Fibroblast of lung (primary cell): ENCODE measurements around the gene RPS28.

Experiments used
- EZH2 ChIP-seq: IDR thresholded peaks from 2 replicates; pipeline ENCODE4 v1.5.1; 2012; ENCODE audit warnings: low read length, control low read depth, mild to moderate bottlenecking; ENCODE audit errors: missing control alignments
- TF ChIP-seq, protein P1 (sequence below), 2 donors: IDR thresholded peaks in 1 of 2; conservative IDR thresholded peaks in 1 of 2; 1 replicate in 1 of 2; 2 replicates in 1 of 2; pipeline ENCODE4 v1.5.1; 2011 to 2012; ENCODE audit warnings: low read length in 2 of 2, control low read depth in 1 of 2, inconsistent platforms in 1 of 2, low read depth in 1 of 2, mild to moderate bottlenecking in 1 of 2

DNA sequence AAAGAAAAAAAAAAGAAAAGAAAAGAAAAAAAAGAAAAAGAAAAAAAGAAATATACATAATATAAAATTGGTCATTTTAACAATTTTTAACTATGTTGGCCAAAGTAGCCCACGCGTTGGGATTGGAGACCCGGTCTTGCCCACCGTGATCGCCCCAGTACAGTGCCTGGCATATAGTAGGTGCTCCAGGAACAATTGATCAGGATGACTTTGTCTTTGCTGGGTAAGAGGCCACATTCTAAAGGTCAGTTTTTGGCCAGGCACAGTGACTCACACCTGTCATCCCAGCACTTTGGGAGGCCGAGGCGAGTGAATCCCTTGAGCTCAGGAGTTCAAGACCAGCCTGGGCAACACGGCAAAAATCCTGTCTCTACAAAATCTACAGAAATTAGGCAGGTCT lies 38.9 kb downstream of the RPS28 start:
- TF ChIP-seq, protein P1, sequence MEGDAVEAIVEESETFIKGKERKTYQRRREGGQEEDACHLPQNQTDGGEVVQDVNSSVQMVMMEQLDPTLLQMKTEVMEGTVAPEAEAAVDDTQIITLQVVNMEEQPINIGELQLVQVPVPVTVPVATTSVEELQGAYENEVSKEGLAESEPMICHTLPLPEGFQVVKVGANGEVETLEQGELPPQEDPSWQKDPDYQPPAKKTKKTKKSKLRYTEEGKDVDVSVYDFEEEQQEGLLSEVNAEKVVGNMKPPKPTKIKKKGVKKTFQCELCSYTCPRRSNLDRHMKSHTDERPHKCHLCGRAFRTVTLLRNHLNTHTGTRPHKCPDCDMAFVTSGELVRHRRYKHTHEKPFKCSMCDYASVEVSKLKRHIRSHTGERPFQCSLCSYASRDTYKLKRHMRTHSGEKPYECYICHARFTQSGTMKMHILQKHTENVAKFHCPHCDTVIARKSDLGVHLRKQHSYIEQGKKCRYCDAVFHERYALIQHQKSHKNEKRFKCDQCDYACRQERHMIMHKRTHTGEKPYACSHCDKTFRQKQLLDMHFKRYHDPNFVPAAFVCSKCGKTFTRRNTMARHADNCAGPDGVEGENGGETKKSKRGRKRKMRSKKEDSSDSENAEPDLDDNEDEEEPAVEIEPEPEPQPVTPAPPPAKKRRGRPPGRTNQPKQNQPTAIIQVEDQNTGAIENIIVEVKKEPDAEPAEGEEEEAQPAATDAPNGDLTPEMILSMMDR (conservative IDR thresholded peaks at IDR 0.05 in 1 of 2, IDR thresholded peaks at IDR 0.05 in 1 of 2; ENCODE audit: low read depth in 1 of 2, low read length in 2 of 2), result no peak
- TF ChIP-seq EZH2, result no peak
